AG09319 (cell line): ENCODE results near the gene KIFAP3.
A peak's percentile ranks its signal among the peaks of the same experiment; 100 is the strongest.
"Not testable (repeated sequence)": the region's sequence is repeated elsewhere in the genome, so short reads cannot be mapped to it uniquely, and the experiment has no call there.

Source experiments
- DNase-seq: peaks from one replicate; pipeline ENCODE4 v3.0.0-alpha.2; 2010; ENCODE audit warnings: low read depth; ENCODE audit errors: extremely low read depth
- CTCF ChIP-seq: IDR thresholded peaks from 2 replicates; pipeline ENCODE4 v1.5.1; 2011; ENCODE audit warnings: low read depth, mild to moderate bottlenecking, inconsistent platforms, low read length, moderate library complexity

Gene KIFAP3

GRCh38 chr1:169929210-169929526, 145.3 kb downstream of the KIFAP3 start:
- no peak for DNase-seq
- no peak for TF ChIP-seq CTCF

- TF ChIP-seq CTCF, result peak; percentile 68
- DNase-seq, result peak; percentile 28
These were observed 145.9 kb downstream of the KIFAP3 start for GRCh38 chr1:169928438-169929209.

GRCh38 chr1:169925505-169926482, 148.7 kb downstream of the KIFAP3 start:
- no peak for DNase-seq
- TF ChIP-seq CTCF, result no peak

- no peak for DNase-seq
- TF ChIP-seq CTCF, result no peak
These were observed 149.7 kb downstream of the KIFAP3 start for GRCh38 chr1:169924829-169925228.

- no peak for DNase-seq
- TF ChIP-seq CTCF, result no peak
These were observed 150.4 kb downstream of the KIFAP3 start for GRCh38 chr1:169924063-169924462.

GRCh38 chr1:169921080-169921479, 153.4 kb downstream of the KIFAP3 start:
- no peak for TF ChIP-seq CTCF
- DNase-seq, result no peak

- TF ChIP-seq CTCF, result no peak
These were observed 155.6 kb downstream of the KIFAP3 start for GRCh38 chr1:169918927-169919326.

GRCh38 chr1:169918220-169918619, 156.3 kb downstream of the KIFAP3 start:
- not testable (repeated sequence) for DNase-seq

More at GRCh38 chr1:169918927-169919326, 155.6 kb downstream of the KIFAP3 start:
- DNase-seq, result no peak
